ENCODE data around the gene ATF6B.

GRCh38 chr6:32086661-32087573 lies 41.1 kb downstream of the ATF6B start:
- TF ChIP-seq POLR2AphosphoS5 (IDR thresholded peaks at IDR 0.05) (no peak), CTCF (IDR thresholded peaks at IDR 0.05) (no peak)

Data from gastroesophageal sphincter (tissue), 3 donors.